ENCODE measurements around the gene PCDH19.

- TF ChIP-seq, protein P1, sequence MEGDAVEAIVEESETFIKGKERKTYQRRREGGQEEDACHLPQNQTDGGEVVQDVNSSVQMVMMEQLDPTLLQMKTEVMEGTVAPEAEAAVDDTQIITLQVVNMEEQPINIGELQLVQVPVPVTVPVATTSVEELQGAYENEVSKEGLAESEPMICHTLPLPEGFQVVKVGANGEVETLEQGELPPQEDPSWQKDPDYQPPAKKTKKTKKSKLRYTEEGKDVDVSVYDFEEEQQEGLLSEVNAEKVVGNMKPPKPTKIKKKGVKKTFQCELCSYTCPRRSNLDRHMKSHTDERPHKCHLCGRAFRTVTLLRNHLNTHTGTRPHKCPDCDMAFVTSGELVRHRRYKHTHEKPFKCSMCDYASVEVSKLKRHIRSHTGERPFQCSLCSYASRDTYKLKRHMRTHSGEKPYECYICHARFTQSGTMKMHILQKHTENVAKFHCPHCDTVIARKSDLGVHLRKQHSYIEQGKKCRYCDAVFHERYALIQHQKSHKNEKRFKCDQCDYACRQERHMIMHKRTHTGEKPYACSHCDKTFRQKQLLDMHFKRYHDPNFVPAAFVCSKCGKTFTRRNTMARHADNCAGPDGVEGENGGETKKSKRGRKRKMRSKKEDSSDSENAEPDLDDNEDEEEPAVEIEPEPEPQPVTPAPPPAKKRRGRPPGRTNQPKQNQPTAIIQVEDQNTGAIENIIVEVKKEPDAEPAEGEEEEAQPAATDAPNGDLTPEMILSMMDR (IDR thresholded peaks at IDR 0.05): peak in 3 of 4 experiments; percentile 15 to 50 (median 21)
- TF ChIP-seq POLR2A (IDR thresholded peaks at IDR 0.05): no peak
- TF ChIP-seq POLR2AphosphoS5 (IDR thresholded peaks at IDR 0.05): no peak
These were observed 30.6 kb downstream of the PCDH19 start for GRCh38 chrX:100379388-100379986.

Data from prostate gland (tissue), 2 donors.